ENCODE data around the gene ATP9B. TPM values are rescaled to one million over a fixed set of nuclear protein-coding genes. Genes with fewer than 3 reads are reported as not detected.
"Not testable (repeated sequence)": the region's sequence is repeated elsewhere in the genome, so short reads cannot be mapped to it uniquely, and the experiment has no call there.

The ATP9B gene
- total RNA-seq, 1 donor from 2014 or later, result 12.6 TPM

DNA sequence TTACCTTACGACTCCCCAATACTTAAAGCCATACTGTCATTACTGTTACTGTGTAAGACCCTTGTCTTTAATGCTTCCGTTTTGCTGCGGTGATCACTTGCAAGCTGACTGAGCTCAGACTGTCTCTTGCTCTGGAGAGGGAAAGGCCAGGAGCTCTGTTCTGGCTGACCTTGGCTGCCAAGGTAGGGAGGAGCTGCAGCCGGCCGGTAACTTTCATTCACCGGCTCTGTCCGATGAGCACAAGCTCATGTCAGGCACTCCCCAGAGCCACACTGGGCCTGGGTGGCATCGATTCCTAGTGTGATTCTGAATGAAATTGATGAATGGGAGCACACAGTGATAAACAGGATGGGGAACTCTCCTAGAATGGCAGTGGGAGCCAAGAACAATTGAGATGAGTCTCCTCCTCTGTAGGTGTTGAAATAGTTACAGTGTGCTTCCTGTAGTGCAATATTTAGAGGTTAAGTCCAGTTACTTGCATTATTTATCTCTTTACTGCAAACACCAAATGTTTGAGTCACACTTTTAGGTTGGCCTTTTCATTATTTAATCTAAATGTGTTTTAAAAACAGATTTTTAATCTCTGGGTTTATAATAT, 100.9 kb downstream of the ATP9B start:
- peaks cover 5% of the 10 kb centered on the region for H3K36me3 ChIP-seq (ENCODE audit: insufficient read depth, low read length)
- TF ChIP-seq, protein P1, sequence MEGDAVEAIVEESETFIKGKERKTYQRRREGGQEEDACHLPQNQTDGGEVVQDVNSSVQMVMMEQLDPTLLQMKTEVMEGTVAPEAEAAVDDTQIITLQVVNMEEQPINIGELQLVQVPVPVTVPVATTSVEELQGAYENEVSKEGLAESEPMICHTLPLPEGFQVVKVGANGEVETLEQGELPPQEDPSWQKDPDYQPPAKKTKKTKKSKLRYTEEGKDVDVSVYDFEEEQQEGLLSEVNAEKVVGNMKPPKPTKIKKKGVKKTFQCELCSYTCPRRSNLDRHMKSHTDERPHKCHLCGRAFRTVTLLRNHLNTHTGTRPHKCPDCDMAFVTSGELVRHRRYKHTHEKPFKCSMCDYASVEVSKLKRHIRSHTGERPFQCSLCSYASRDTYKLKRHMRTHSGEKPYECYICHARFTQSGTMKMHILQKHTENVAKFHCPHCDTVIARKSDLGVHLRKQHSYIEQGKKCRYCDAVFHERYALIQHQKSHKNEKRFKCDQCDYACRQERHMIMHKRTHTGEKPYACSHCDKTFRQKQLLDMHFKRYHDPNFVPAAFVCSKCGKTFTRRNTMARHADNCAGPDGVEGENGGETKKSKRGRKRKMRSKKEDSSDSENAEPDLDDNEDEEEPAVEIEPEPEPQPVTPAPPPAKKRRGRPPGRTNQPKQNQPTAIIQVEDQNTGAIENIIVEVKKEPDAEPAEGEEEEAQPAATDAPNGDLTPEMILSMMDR (IDR thresholded peaks at IDR 0.05; ENCODE audit: insufficient read depth, low read depth, low read length), result no peak
- TF ChIP-seq EZH2 (IDR thresholded peaks at IDR 0.05; ENCODE audit: insufficient read depth, low read length), result no peak
- H3K4me1 ChIP-seq (ENCODE audit: insufficient read depth, low read length), result no peaks in the 10 kb centered on the region
- H3K9me3 ChIP-seq (ENCODE audit: insufficient read depth, low read depth, low read length), result no peaks in the 10 kb centered on the region
- H3K27me3 ChIP-seq (ENCODE audit: insufficient read depth, low read length), result no peaks in the 10 kb centered on the region
- H2AFZ ChIP-seq (ENCODE audit: low read depth, low read length), result no peak overlapping the region
- DNase-seq (ENCODE audit: low read depth) (peak; percentile 17), FAIRE-seq (no peak)
- H3K27ac ChIP-seq (ENCODE audit: low read depth, low read length), result no peak overlapping the region
- no peak overlapping the region for H3K4me3 ChIP-seq (ENCODE audit: insufficient read depth, low read depth, low read length)
- Mint-ChIP-seq H3K36me3 (ENCODE audit: low read depth, unreplicated experiment) (peaks cover 15% of the 10 kb centered on the region), H3K27ac (ENCODE audit: unreplicated experiment) (no peak overlapping the region), H3K4me3 (ENCODE audit: unreplicated experiment) (no peak overlapping the region), H3K4me1 (ENCODE audit: low read depth, unreplicated experiment) (peaks cover 2% of the 10 kb centered on the region), H3K9me3 (ENCODE audit: unreplicated experiment) (no peaks in the 10 kb centered on the region), H3K27me3 (ENCODE audit: low read depth, unreplicated experiment) (no peaks in the 10 kb centered on the region)
- H3K9ac ChIP-seq (ENCODE audit: low read length), result no peak overlapping the region
- no peak overlapping the region for H3K4me2 ChIP-seq (ENCODE audit: low read length)
- H4K20me1 ChIP-seq (ENCODE audit: insufficient read depth, low read length), result no peaks in the 10 kb centered on the region
- no peaks in the 10 kb centered on the region for H3K79me2 ChIP-seq (ENCODE audit: insufficient read depth, low read length)

DNA sequence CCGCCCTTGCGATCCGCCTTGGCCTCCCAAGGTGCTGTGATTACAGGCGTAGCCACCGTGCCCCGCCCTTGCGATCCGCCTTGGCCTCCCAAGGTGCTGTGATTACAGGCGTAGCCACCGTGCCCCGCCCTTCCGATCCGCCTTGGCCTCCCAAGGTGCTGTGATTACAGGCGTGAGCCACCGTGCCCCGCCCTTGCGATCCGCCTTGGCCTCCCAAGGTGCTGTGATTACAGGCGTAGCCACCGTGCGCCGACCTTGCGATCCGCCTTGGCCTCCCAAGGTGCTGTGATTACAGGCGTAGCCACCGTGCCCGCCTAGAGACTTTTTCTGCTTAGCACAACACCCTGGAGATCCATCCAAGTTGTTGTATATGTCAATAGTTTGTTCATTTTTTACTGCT, 103.1 kb downstream of the ATP9B start:
- not testable (repeated sequence) for FAIRE-seq; H3K27me3 Mint-ChIP-seq (ENCODE audit: low read depth, unreplicated experiment); H3K9ac ChIP-seq (ENCODE audit: low read length); H3K9me3 ChIP-seq (ENCODE audit: insufficient read depth, low read depth, low read length); H4K20me1 ChIP-seq (ENCODE audit: insufficient read depth, low read length); DNase-seq (ENCODE audit: low read depth); H2AFZ ChIP-seq (ENCODE audit: low read depth, low read length); H3K27ac ChIP-seq (ENCODE audit: low read depth, low read length); H3K9me3 Mint-ChIP-seq (ENCODE audit: unreplicated experiment); H3K79me2 ChIP-seq (ENCODE audit: insufficient read depth, low read length); H3K27ac Mint-ChIP-seq (ENCODE audit: unreplicated experiment); H3K4me3 Mint-ChIP-seq (ENCODE audit: unreplicated experiment); H3K4me3 ChIP-seq (ENCODE audit: insufficient read depth, low read depth, low read length); H3K36me3 ChIP-seq (ENCODE audit: insufficient read depth, low read length); H3K4me1 Mint-ChIP-seq (ENCODE audit: low read depth, unreplicated experiment); H3K36me3 Mint-ChIP-seq (ENCODE audit: low read depth, unreplicated experiment); H3K4me2 ChIP-seq (ENCODE audit: low read length); H3K27me3 ChIP-seq (ENCODE audit: insufficient read depth, low read length); H3K4me1 ChIP-seq (ENCODE audit: insufficient read depth, low read length)

DNA sequence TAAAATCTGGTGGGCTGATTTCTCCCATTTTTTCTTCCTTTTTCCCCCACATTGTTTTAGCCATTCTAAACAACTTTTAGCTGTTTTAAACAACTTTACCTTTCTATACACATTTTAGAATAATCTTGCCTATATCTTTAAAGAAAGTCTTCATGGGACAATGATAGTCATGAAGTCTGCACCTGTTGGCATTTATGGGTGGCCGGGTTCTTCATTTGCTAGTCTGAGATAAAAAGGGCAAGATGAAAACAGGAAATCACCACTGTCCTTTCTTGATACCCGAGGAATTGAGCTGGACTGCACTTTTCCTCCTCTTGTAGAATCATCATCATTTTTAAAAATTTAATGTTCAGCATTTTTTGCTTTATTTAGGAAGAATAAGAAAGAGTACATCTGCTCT, 104.5 kb downstream of the ATP9B start:
- H3K27me3 ChIP-seq (ENCODE audit: insufficient read depth, low read length), result no peaks in the 10 kb centered on the region
- FAIRE-seq, result no peak
- H3K9me3 Mint-ChIP-seq (ENCODE audit: unreplicated experiment), result no peaks in the 10 kb centered on the region
- no peaks in the 10 kb centered on the region for H4K20me1 ChIP-seq (ENCODE audit: insufficient read depth, low read length)
- no peaks in the 10 kb centered on the region for H3K4me1 ChIP-seq (ENCODE audit: insufficient read depth, low read length)
- no peak overlapping the region for H3K4me3 Mint-ChIP-seq (ENCODE audit: unreplicated experiment)
- no peak overlapping the region for H3K27ac ChIP-seq (ENCODE audit: low read depth, low read length)
- no peak overlapping the region for H3K9ac ChIP-seq (ENCODE audit: low read length)
- no peak for DNase-seq (ENCODE audit: low read depth)
- H3K4me1 Mint-ChIP-seq (ENCODE audit: low read depth, unreplicated experiment), result no peaks in the 10 kb centered on the region
- peaks cover 2% of the 10 kb centered on the region for H3K36me3 Mint-ChIP-seq (ENCODE audit: low read depth, unreplicated experiment)
- H3K79me2 ChIP-seq (ENCODE audit: insufficient read depth, low read length), result no peaks in the 10 kb centered on the region
- H3K4me3 ChIP-seq (ENCODE audit: insufficient read depth, low read depth, low read length), result no peak overlapping the region
- H3K4me2 ChIP-seq (ENCODE audit: low read length), result no peak overlapping the region
- no peaks in the 10 kb centered on the region for H3K27me3 Mint-ChIP-seq (ENCODE audit: low read depth, unreplicated experiment)
- TF ChIP-seq, protein P1 (IDR thresholded peaks at IDR 0.05; ENCODE audit: insufficient read depth, low read depth, low read length), result no peak
- no peak for TF ChIP-seq EZH2 (IDR thresholded peaks at IDR 0.05; ENCODE audit: insufficient read depth, low read length)
- no peak overlapping the region for H2AFZ ChIP-seq (ENCODE audit: low read depth, low read length)
- no peaks in the 10 kb centered on the region for H3K36me3 ChIP-seq (ENCODE audit: insufficient read depth, low read length)
- no peak overlapping the region for H3K27ac Mint-ChIP-seq (ENCODE audit: unreplicated experiment)
- H3K9me3 ChIP-seq (ENCODE audit: insufficient read depth, low read depth, low read length), result no peaks in the 10 kb centered on the region

All from astrocyte (in vitro differentiated cells and primary cell).